NOMO-1 treated with dmso at 0.1 percent for 144 hours (cell line): ENCODE measurements around the gene FADS3.

Experiments used
- DNase-seq: peaks from one replicate; lab custom pipeline; 2025; ENCODE audit not compliant: unreplicated experiment; lab: John Stamatoyannopoulos, UW

FADS3 gene

DNA sequence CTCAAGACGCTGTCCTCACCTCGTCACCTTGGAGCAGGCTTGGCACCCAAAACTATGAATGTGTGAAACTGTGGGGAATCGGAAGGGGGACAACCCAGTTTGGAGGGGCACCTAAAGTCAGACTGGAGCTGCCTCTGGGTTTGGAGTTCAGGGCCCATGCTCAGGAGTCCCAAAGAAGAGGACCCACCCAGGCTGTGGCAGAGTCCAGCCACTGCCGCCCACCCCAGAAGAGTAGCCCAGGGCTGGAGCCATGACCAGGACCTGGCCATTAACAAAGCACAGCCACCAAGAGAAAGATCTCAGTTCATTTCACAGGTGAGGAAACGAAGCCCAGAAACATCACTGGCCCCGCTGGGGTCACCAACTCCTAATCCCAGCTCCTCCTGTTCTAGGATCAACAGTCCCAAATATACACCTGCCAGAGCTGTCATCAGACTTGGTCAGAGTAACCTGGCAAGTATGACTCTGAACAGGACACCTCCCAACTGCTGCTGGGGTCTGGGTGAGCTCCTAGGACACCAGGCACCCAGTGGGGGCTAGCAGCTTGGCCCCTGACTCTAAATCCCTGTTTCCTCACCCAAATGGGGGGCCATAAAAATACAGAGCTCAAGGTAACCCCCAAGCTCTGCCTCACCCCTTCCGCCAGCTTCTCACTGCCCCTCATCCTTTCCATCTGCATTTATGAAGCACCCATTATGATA lies 23.3 kb upstream of the FADS3 start:
- no peak for DNase-seq

DNA sequence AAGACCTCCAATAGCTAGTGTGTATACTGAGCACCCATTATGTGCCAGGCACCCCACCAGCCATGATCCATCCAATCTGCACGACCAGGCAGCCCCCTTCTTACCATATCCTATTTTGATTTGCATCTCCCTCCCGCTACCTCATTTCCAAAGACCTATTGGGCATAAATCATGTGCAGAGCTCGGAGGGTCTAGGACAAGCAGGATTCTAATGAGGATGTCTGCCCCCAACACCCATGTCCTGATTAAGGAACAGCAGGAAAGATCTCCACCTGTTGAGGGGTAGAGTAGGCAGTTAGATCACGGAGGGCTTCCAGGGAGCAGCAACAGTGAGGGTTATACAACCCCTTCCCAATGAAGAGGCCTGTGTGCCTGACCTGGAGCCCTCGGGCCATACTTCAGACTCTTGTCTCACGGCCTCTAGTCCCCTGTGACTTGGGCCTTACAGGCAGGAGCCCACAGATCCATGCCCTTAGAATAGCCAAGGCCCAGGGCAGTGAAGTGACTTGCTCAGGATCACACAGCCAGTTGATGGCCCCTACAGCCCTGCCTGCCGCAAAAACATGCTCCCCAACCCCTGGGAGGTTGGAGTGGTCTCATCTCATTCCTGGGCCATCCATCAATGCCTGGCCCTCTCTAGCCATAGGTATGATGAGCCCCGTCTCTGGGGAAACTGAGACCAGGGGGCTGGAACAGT lies 22.5 kb upstream of the FADS3 start:
- DNase-seq, result no peak

DNA sequence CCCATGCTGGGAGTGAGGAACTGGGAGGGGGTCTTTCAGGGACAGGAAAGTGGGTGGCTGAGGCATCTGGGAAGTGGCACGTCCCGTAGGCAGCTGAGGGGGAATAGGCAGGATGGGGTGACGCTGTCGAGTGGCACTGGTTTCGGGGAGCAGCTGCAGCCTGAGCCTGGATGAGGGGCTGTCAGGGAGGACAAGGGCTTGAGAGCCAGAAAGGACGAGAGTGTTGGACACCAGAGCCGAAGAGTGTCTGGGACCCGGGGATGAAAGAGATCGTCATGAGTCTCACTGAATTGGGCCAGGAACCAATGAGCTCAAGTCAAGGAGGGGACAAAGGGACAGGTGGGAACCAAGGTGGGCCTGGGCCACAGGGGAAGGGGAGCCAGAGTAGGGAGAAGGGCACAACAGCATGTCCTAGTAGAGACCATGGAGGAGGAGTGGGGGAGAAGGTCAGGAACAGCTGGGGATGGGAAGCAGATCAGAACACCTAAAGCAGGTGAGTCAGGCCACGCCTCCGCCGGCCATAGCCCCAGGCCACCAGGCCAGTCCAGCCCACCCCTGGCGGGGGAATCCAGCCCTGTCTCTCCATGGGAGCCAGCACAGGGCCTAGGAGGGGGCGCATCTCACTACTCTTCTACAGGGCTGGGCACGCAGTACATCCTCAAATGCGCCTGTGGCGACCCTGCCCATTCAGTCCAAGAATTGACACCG lies 21.8 kb upstream of the FADS3 start:
- no peak for DNase-seq

DNA sequence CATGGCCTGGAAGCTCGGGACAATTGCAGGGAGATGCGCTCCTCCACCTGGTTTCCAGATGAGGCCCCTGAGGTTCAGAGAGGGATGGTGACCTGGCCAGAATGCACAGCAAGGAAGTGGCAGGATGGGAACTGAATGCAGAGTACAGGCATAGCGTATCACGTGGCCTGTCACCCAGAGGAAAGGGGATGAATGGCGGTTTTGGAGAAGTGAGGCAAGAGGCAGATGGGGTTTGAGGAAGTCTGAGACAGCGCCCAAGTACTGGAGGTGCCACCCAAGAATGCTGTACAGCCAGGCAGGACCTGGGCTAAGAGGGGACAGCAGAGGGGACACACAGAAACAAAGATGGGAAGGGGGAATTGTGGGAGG lies 21.2 kb upstream of the FADS3 start:
- DNase-seq, result peak; percentile 90

DNA sequence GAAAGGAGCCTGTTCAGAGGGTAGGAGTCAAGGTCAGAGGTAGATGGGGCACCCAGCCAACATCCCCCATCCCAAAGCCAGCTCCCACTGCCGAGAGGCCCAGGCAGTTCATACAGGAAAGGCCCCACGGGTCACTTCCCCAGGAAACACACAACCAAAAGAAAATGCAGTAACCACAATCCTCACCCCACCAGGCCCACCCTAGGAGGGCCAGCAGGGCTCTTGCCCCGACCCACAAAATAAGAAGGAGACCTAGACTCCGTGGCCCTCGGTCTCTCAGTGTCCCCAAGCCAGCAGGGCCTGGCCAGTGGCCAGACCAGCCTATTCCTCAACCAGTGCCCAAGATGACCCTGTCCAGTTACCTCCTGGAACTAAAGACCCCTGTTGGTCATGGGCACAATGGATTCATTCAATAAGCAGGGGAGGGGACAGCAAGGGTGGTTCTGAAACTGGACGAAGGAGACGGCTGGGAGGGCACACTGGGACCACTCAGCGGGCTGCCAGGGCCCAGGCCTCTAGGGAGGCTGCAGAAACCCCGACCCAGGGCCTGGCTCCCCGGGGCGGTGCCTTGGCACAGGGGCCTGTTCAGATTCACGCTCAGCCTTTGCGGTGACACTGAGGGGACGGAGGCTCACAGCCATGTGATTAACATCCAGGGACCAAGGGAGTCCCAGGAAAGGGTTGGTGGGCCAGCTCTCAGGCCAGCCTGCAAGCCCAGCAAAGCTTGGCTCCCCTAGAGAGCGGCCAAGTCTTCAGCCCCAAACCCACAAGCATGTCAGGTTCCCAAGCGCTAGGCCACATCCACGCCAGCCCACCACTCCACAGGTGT lies 20.6 kb upstream of the FADS3 start:
- no peak for DNase-seq

DNA sequence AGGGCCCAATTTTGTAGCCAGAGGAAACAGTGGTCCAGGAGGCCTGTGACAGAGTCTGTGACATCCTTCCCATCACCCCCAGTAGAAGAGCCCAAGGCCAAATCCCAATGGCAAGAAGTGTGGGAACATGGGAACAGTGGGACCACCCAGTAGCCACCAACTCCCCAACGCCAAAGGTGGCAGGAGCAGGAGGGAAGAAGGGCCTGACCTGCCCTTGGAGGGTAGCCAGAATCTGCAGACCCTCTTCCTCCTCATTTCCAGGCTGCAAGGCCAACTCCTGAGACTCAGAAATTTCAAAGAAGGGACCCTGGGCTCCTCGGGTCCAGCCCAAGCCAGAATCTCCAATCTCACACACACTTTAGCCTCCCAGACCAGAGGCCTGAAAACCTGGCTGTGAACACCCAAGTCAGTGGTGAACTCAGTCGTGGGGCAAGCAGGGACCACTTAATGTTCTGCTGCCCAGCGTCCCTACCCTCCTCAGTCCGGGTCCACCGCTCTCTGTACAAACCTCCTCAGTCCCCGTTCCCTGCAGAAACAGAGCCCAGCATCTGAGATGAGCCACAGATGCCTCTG lies 19.9 kb upstream of the FADS3 start:
- no peak for DNase-seq

DNA sequence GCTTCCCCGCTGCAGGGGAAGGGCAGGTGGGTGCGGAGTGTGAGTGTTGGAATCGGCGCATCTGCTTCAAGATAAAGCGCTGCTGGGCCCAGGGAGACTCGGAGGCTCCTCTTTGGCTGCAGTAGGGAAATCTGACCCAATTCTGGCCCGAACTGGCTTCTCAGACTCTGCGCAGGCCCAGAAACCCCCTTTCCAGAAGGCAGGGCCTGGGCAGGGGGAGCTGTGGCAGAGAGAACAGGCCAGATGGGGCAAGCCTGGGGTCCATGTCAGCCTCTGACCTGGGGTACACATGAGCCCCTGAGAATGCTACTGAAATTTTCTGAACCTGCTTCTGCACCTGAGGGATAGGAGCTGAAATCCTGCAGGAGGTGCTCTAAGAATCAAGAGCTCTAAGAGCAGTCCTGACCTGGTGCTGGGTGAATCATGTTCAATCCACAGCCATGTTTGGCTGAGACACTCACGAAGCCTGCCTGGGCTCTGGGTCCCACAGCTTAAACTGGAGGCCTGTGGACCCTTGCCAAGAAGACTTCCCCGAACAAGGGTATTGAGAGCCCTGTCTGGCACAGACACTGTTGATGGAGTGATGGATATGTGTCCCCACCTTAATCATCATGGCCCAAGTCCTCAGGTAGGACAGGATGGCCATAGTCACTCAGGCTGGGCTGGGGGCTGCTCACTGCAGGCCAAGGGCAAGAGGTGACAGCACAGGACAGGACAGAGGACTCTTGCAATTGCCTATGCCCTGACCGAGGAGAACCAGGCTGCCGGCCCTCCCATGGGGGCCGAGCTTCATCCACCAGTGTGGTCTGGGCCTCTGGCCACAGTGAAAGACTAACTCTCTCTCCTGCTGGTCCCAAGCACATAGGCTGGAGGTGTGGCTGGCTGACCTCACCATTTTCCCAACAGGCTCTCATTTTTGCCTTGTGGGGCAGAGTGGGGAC lies 19.1 kb upstream of the FADS3 start:
- DNase-seq, result no peak

DNA sequence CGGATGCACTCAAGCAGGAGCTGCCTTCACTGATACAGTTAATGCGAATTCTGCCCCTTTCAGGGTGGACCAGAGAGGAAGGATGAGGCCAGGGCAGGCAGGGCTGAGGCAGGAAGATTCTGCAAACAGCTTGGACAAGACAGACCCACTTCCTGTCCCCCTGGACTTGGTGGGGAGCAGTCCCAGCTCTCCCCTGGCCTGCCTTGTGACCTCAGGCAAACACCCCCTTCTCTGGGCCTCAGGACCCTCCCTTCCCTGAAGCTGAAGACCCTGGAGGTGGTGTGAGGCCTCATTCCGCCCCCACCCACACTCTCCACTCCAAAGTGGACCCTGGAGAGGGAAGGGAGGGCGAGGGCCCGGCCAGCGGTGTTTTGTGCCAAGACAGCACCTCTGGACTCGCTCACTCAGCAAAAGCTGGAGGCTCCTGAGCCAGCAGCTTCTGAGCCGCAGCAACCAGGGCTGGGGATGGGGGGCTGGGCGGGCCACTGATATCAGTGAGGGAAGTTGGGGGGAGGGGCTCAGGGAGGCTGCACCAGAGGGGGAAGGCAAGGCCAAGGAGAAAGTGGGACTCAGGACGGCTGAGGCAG lies 17.5 kb upstream of the FADS3 start:
- no peak for DNase-seq

DNA sequence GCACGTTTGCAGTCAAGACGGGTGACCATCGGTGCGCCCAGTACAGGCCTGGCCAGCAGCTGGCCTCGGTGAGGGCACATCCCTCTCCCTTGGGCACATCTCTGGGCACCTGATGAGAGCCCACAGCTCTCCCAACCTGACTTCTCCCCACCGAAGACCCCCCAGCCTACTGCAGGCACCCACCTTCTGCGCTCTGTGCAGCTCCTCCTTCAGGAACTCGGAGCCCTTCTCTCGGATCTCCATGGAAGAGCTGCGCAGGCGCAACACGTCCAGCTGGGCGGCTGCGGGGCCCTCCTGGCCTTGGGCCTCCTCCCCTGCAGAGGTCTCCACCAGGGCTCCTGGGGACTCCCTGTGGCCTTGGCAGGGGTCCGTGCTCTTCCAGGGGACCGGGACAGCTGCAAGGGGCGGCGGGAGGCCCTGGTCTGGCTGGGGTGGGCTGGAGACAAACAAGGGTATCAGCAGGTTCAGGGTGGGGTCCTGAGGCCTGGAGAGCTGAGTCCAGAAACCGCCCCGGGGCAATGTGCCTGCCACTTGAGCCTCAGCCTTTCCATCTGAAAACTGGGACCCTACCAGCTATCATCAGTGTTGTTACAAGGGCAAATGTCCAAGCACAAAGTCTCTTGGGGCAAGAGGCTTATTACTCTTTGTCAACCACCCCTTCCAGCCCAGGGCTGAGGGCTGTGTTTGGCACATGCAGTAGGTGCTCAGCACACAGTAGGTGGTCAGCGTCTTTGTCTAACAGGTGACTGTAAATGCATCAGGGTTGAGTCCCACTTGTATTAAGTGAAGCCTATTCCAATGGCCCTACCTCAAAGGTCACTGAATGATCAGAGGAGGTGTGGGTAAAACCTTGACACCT lies 16.8 kb upstream of the FADS3 start:
- DNase-seq, result no peak

DNA sequence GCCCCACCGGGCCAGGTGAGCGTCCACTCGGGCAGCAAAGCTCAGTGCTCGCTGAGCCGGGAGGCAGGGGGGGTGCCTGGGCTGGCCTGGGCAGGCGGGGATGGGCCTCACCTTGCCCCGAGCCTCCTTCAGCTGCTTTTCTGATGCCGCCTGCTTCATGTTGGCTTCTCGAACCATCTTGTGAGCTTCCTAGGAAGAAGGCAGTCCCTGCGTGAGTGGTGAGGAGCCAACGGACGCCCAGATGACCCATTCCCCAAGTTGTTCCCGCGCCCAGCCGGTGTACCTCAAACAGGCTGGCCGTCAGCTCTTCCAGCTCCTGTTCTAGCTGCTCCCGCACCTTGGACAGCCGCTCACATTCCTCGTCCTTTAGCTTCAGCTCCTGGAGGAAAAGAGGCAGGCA lies 15.9 kb upstream of the FADS3 start:
- no peak for DNase-seq

DNA sequence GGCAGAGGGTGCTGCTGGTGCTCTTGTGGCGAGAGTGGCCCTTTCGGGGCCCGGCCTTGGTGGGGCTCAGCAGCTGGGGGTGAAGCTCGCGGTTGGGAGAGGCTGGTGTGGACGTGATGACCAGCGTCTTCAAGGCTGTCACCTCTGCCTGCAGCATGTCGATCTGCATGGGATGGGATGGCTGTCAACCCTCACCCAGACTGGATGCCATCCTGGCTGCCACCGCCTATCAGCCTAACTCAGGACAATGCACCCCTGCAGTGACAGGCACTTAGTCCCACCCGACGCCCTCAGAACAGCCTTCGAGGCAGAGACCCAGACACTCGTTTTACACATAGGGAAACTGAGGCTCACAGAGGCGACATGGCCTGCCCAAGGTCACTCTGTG lies 15.2 kb upstream of the FADS3 start:
- DNase-seq, result no peak

DNA sequence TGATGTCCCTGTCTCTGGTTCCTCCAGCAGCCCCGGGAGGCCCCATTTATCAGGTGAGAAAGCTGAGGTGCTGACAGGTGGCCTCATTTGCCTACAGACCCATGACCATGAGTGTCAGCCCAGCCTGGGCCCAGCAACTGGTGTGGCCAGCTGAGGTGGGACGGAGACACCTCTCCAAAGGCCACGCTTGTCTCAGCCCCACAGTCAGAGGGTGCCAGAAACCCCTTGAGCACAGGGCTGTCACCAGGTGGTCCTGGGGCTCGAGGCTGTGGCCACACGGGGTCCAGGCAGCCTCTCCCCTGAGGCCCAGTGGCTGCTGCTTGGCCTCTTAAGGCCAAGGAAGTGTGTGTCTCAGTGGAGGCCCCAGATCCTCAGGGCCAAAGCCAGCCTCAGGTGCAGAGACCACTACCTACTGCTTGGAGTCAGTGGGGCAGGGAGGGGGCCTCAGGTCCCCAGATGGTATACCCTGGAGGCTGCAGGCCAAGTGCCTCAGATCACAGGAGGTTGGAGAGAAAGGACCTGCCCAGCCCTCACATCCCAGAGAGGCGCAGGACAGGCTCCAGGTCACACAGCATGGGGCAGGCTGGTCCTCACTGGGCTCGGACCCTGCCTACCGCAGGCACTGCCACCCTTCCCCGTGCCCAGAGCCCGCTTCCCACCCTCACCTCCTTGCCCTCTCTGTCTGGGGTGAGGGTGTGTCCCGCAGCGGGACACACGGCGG lies 14.6 kb upstream of the FADS3 start:
- DNase-seq, result no peak

DNA sequence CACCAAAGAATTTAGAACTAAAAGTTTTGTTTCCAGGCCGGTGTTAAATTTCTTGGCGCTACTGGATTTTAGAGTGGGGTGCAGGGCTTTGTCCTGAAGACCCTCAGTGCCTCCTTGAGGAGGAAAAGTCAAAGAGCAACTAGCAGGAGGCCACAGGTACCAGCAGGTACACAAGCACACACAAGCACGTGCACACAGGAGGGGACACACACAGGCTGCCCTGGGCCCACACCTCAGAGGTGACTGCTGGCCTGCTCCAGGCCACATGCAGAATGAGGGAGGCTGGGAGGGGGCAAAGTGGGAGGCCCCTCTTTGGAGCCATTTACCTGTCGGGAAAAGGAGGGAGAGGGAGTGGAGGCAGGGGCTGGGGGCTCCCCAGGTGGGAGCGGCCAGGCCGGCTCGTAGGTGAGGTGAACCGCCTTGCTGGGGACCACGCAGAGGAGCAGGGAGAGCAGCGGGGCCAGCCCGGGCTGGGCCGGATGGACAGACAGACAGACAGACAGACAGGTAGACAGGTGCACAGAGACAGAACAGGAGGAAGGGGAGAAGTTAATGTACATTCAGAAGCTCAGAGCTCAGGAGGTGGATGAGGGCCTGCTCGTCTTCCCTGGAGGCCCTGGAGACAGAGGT lies 13.8 kb upstream of the FADS3 start:
- DNase-seq, result no peak

DNA sequence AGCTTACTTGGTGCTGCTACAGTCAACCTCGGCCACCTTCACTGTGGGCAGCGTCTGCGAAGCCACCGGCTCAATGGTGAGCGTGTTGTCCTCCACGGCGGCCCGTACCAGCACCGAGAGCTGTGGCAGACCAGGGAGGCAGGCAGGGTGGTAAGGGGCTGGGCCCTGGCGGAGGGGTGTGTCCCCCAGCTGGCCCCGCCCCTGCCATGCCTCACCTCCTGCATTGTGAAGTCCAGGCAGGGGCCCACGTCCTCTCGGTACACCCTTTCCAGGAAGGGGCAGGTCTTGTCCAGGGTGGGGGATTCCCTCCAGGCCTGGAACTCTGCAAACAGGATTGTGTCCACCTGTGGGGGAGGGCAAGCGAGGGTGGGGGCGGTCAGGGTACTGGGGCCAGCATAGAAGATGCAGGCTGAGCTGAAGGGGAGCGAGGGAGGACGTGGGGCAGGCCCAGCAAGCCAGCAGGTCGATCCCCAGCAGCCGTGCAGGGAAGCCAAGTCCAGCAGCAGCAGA lies 13.2 kb upstream of the FADS3 start:
- no peak for DNase-seq

DNA sequence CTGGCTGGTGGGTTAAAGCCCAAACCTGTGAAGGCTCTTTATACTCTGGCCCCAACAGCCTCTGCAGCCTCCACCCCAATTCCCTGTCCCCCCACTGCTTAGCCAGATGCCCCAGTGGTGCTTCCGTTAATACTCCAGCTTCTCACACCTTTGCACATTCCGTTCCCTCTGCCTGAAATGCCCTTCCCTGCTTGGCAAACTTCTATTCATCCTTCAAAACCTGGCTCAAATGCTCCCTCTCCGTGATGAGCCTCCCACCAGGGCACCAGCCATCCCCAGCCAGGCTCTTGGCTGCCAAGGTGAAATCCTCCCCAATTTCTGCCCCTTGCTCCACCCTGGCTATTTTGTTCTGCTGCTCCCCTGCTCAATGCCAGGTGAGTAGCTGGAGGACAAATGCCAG lies 12.5 kb upstream of the FADS3 start:
- DNase-seq, result no peak

DNA sequence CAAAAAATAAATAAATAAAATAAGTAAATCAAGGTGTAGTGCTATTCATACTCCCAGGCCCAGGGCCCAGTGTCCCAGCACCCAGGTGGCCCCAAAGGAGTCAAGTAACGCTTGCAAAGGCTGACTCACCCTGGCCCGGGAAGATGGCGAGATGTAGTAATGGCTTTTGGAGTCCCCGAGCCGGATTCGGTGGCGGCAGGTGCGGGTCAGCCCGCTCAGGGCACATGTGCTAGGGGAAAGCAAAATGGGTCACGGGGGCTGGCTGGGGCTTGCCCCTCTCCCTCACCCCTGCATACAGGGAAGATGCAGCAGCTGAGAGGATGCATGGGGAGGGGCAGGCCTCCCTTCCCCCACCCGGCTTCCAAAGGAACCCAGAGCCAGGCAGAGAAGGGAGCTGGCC lies 11.0 kb upstream of the FADS3 start:
- DNase-seq, result no peak

DNA sequence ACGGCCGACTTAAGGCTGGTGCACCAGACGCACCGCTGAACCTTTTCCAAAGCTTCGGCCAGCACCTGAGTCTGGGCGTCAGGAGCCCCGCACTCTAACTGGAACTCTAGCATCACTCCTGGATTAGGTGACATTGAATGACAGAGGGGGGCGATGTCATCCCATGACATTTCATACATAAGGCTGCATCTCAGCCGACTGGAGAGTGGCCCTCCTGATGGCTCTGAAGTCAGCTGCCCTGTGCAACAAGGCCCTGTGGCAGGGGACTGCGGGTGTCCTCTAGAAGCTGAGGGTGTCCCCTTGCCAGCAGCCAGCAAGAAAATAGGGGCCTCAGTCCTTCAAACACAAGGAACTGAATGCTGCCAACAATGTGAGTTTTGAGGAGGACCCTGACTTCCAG lies 10.1 kb upstream of the FADS3 start:
- no peak for DNase-seq
